SK-N-DZ (cell line): Measurements from ENCODE around the gene HLA-F. TPM values are rescaled to one million over a fixed set of nuclear protein-coding genes. Genes with fewer than 3 reads are reported as not detected.

Experiments used
- DNase-seq: peaks from one replicate; pipeline ENCODE4 v3.0.0-alpha.2; 2015; ENCODE audit warnings: low spot score
- polyA plus RNA-seq, 2 experiments: library from polyadenylated mRNA; depleted of rRNA; stranded (reverse); fragments of >200 nt; gene quantifications; 2 replicates each; pipeline ENCODE4 v1.2.3, GENCODE V29; 2014

Gene HLA-F
- not detected in 2 replicates for polyA plus RNA-seq (2014; cell fraction: cytosol; rRNA removed)
- polyA plus RNA-seq (2014; cell fraction: nucleus; rRNA removed), result not detected in 2 replicates

GRCh38 chr6:29723262-29723665 is at the start of gene HLA-F:
HLA-F (plus strand) TSS chr6:29723434; CDS start chr6:29723464, 30 bp downstream.
- DNase-seq, result peak; percentile 8

GRCh38 chr6:29674008-29674407 is 49.2 kb upstream of the HLA-F start:
- DNase-seq, result no peak

DNA sequence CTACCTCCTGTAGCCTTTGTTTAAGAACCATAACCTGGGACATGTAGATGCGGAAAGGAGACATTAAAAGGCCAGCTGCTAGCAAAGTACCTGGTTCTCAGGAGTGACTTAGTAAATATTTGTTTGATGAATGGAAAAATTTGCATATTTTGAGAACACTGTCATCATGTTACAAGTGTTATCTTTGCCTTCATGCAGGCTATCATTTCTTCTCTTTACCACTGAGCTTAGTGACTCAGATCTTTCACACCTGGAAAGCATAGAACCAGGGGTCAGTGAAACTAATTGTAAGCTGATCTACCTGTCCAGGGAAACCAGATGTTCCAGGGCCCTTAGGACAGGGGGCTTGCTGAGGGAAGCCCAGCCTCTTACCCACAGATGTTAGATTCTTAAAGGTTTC is 47.7 kb upstream of the HLA-F start:
- no peak for DNase-seq

- DNase-seq, result no peak
Observed at GRCh38 chr6:29676981-29677601, 46.1 kb upstream of the HLA-F start.

- DNase-seq, result no peak
Observed at GRCh38 chr6:29678114-29678513, 45.1 kb upstream of the HLA-F start.

DNA sequence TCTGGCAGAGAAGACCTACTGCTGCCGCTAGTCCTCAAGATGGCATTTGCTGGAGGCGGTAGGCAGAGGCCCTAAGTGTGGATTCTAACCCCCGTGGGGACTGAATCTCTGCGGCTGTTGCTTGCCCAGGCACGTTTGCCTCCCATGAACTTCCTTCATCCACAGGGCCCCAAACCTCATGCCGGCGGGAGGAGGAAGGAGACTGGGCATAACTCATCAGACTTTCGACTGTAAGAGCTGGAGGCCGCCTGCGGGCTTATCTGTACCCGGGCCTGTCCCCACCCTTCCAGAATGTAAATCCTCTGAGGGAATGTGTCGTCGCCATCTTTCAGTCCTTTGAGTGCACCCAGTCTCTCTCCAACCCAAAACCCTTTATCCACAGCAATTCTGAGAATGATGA is 43.3 kb upstream of the HLA-F start:
- DNase-seq, result no peak

GRCh38 chr6:29680416-29680815 is 42.8 kb upstream of the HLA-F start:
- DNase-seq, result no peak

DNA sequence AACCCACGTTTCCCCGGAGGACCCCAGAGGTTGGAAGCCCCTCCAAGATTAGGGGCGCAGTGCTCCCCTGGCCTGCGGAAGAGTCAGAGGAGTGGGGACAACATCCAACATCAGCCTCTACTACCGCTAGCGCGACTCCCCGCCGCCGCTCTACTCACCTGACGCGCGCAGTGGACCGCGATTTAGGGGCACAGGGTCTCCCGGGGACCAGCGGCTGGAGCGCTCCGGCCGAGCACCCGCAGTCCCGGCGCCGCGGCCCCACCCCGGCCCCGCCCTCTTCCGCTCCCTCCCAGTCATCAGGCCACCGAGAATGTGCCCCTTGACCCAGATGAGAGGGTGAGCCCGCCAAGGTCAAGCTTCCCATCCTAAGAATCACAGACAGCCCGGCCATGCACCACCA is 42.3 kb upstream of the HLA-F start, which contains the start of gene ZFP57:
ZFP57 (minus strand) TSS at position 249 of the 400 bp plus-strand sequence. CDS start 4,149 bp downstream, outside the sequence.
- no peak for DNase-seq

- no peak for DNase-seq
Observed at GRCh38 chr6:29681811-29682210, 41.4 kb upstream of the HLA-F start.

- DNase-seq, result no peak
Observed at GRCh38 chr6:29685718-29686326, 37.4 kb upstream of the HLA-F start.

GRCh38 chr6:29694637-29695036 is 28.6 kb upstream of the HLA-F start:
- DNase-seq, result no peak

DNA sequence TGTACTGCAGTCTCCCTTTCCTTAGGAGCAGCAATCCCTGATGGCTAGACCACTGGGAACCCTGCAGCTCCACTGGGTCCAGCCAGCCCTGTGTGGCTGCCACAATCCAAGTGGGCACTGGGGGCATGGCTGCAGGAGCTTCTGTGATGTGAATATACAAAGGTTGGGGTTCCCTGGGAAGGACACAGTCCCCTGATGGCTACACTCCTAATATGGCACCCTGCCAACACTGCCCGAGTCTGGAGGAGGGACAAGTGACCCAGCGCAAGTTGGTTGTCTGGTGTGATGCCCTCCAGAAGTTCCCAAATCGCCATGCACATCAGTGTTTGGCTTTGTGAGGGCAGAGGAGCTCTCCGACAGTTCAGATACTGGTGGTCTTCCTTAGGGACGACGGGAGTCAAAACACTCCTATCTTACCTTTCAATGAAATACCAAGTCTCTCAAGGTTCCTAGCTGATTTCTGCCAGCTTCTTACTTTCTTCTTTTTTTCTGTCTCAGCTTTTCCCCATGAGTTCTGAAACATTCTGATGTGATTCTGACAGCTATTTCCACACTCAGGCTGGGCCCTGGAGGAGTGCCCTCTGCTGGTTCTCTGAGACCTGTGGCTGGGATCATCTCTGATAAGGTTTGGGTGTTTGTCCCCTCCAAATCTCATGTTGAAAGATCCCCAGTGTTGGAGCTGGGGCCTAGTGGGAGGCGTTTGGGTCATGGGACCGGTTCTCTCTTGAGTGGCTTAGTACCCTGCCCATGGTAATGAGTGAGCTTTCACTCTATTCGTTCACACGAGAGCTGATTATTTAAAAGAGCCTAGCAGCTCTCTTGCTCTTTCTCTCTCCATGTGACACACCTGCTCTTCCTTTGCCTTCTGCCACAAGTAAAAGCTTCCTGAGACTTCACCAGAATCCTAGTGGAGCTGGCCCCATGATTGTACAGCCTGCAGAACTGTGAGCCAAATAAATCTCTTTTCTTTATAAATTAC is 26.8 kb upstream of the HLA-F start:
- DNase-seq, result no peak

- DNase-seq, result no peak
Observed at GRCh38 chr6:29702519-29703103, 20.6 kb upstream of the HLA-F start.

- DNase-seq, result peak; percentile 29
Observed at GRCh38 chr6:29705389-29706231, 17.6 kb upstream of the HLA-F start.

- DNase-seq, result no peak
Observed at GRCh38 chr6:29708432-29709179, 14.6 kb upstream of the HLA-F start.

DNA sequence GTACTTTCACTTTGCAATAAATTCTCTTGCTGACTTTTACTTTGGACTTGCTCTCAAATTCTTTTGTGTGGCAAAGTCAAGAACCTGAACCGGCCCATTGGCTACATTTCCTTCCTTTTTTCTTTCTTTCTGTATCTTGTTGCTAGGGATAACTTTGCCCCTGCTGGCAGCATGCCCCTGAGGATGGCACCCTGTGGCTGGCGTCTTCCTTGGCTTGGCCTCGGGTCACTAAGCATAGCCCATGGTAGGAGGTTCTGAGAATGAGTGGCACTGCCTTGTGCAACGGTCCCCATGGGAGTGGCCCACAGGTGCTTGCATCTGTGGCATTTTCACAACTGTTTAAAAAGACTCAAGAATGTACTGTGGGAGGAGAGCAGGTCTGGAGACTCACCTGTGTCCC is 14.0 kb upstream of the HLA-F start:
- DNase-seq, result no peak

DNA sequence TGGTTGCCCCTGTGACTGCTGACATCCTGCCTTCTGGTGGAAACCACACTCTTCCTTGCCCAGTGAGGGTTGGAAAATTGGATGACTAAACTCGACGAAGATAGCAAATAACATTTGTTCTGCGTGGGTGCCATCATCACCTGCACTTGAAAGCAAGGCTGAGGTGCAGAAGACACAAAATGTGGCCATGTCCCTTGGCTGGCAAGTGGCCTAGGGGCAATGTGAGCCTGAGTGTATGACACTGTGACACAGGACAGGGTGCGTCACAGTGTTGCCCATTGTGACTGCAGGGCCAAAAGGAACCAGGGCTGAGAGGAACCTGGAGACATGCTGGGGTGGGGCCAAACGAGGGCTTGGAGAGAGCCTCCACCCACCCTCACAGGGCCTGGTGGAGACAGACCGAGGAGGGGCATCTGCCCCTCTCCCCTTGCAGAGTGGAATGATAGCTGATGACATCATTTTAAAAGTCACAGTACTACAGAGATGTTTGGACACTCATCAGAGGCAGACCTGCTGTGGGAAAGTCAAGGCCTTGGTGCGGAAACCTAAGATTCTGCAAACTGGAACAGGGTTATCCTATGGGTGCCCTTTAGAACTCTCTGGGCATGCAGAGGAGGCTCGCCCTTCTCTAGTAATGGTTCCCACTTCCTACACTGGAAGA is 12.8 kb upstream of the HLA-F start:
- DNase-seq, result no peak

DNA sequence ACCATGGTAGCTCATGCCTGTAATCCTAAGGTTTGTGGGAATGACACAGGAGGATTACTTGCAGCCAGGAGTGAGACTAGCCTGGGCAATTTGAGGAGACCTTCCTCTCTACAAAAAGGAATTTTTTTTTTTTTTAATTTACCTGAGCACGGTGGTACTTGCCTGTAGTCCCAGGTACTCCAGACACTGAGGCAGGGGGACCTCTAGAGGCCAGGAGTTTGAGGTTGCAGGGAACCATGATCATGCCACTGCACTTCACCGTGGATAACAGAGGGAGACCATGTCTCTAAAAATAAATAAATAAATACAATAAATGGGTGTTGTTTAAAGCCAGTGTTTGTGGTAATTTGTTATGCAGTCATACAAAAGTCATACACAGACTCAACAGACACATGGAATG is 2.4 kb upstream of the HLA-F start:
- no peak for DNase-seq
